ENCODE data around the gene PTPRK.

Gene PTPRK

DNA sequence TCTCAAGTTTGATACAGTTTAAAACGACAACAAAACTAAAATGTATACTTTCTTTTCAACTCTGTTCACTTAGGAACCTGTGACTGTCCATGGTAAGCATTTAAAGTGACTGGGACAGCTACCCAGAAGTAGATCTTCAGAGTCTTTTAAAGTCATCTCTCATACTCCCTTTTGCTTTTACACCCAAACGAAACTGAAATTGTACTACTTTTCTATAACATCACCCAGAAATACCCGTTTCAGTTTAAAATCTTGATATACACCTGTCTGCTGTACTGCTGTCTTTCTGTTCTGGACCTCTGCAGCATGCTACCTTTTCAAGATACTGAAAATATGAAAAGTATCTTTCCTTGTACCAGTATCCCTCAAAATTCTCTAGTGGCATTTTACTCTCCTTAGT lies 449.2 kb downstream of the PTPRK start:
- no peak for DNase-seq (ENCODE audit: low read depth)

DNA sequence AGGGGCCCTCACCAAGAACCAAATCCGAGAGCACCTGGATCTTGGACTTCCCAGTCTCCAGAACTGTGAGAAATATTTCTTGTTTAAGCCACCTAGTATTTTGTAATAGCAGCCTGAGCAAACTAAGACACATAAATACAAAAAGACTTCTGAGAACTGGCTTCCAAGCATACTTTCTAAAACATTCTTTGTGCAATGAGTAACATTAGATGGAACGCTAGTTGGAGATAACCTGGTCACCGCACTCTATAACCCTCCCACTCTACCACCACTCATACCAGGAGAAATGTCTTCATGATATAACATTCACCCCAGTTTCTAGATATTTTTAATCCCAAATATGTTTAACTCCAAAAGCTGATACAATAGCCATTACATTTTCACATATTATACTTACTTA lies 450.0 kb downstream of the PTPRK start:
- no peak for DNase-seq (ENCODE audit: low read depth)

DNA sequence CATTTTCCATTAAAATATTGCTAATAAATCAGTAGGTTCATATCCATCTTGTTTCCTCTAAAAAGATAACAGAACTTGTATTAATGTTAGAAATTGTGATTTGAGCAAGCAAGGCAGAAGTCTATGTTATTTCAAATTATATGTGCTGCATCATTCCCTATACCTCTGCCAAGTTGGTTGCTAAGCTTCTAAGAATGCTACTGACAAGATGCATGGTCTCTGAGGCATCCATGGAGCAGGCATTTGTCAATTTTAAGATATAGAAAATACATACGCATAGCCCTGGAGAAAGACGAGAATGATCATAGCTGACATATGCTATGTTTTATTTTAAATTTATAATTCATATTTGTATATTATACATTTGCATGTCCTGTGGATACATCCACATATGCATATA lies 451.2 kb downstream of the PTPRK start:
- DNase-seq (ENCODE audit: low read depth) = peak; percentile 20

DNA sequence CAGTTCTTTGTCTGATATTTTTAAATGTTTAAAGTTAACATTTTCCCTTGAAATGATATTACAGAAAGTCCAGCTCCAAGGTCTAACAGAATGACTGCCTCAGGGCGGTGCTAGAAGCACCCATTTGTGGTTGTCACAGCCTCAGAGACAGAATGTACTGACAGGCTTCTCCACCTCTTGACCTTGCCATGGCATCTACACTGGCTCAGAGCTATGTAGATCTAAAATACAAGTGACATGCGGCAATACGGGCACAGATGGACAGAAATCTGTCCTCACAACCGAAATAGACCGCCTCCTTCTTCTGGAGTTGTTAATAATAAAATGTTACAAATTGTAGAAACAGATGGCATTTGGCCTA lies 452.3 kb downstream of the PTPRK start:
- no peak for DNase-seq (ENCODE audit: low read depth)

DNA sequence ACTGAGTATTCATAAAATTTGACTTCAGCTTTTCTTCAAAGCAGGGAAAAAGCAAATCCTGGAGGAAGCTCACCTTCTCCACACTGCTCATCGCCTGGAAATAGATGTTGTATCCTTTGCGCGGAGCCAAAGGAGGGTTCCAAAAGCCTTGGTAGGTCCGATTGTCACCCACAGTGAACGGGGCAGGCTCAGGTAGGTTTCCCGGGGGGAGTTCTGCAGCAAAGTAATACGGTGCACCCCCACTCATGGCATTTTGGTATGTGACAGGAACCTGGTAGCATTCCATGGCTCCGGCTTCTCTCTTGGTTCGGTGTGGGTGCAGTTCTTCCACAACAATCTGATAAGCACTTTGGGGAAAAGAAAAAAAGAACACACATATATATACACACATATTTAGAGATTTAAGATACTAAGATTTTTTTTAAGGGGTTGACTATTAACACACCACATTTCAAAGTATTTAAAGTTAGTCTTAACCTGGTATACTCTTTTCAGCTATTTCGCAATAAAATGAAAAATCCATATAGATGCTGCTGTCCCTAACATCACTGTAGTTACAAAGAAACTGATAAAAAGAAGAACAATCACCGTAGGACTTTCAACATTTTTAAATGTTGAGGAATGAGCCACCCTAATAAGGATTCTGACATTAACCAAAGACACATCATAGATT lies 452.8 kb downstream of the PTPRK start:
- DNase-seq (ENCODE audit: low read depth) = no peak

DNA sequence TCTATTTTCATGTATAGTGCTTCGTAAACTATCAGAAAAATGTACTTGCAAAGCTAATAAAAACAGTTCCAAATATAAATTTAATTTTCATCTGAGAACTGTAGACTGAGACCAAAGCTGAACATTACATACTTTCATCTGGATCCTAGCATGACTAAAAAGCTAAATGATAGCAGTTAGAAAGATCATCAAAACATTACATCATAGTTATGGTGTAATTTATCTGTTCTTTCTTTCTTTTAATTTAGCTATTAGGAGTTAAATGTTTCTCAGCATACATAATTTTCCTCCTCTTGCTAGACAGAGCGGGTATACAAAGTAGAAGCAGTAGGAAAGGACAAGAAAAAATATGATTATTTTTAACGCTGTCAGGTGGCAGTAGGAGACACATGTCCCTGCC lies 455.3 kb downstream of the PTPRK start:
- DNase-seq (ENCODE audit: low read depth) = no peak

DNA sequence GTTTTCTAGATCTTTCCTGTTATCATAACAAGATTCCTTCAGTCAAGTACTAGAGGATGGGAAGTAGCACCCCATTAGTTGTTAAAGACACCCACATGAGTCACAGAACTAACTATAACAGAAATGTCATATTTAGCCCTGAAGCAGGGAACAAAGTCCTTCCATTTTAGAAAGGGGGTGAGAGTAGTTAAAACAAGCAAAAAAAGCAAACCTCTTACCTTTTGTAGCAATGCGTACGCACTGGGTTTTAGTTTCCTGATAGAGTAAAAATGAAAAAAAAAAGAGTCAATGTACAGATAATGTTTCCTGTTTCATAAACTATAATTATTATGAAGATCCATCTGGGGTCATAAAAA lies 455.9 kb downstream of the PTPRK start:
- DNase-seq (ENCODE audit: low read depth) = no peak

DNA sequence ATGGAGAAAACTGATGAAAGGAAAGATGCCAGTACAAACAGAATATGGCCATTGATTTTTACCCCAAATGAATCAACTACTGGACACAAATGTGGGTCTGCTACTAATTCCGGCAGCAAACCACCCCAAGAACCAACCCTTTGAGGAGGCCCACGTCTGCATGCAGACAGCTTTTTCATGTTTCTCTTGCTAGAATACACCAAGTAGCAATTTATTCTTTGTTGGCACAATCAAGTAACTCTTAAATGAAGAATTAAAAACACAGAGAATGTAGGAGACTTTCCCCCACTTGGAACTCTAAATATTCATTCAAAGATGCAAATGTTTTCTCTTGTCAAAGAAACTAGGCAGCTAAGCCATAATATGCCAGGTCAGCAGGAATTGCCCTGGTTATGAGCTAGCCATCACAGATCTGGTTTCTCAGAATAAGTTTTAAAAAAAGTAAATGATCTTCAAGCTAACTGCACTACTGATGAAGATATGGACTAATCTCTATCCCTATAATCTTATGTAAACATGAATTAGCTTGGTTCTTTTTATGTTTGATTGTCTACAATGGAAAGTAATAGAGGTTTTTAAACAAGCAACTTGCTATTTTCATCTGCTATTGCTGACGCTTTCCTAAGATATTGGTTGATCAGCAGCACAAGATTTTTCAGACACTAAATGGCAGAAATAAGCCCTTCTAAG lies 456.4 kb downstream of the PTPRK start:
- DNase-seq (ENCODE audit: low read depth) = no peak

DNA sequence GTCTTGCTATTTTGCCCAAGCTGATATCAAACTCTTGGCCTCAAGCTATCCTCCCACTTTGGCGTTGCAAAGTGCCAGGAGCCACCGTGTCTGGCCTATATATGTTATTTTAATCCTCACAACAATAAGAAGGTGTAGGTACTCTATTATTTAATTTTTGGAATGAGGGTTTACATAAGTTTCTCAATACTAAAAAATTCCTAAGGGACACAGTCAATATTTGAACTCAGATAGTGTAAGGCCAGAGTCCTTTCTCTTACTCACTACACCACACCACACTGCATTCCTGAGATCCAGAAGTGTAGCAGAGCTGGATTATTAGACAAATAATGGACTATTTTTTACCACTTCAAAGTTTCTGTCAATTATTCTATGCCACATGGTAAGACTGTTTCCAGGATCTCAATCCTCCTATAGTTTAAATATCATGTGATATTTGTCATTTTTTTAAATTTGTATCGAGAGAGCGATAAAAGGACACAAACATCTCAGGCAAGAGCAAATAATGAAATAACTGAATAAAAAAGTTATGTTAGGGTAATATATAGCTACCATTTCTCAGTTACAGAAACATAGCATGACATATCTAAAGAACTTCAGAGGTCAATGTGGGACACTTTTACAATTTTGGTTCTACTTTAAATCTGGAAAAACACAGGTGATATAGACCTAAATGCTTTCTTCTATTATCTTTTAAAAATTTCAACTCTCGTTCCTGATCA lies 457.4 kb downstream of the PTPRK start:
- DNase-seq (ENCODE audit: low read depth) = no peak

DNA sequence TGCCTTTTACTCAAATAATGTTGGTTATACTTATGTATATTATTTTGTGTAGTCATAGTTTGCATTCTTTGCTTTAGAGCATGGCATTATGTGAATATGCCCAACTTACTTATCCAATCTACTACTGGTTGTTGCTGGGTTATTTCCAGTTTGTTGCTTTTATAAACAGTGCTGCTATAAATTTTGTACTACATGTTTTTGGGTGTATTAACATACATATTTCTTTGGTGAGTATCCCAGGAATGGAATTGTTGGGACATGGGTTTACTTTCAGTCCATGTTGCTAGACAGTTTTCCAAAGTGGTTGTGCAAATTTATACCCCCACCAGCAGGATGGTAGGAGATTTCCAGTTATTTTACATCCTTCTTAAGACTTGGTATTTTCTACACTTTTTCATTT lies 462.5 kb downstream of the PTPRK start:
- DNase-seq (ENCODE audit: low read depth) = peak; percentile 17

DNA sequence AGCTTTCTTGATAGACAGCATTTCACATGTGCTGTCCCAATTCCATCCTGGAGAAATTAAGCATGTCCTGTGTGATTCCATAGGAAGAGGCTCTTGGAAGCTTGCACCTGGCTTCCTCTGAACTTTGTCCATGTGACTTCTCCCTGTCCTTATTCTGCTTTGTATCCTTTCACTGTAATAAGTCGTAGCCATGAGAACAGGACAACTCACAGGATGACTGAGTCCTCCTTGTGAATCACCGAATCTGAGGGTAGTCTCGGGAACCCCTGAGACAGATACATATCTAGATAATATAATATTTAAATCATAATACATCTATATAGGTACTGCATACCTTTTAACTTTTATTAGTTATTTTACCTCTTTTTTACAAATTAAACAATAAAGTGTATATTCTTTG lies 462.9 kb downstream of the PTPRK start:
- no peak for DNase-seq (ENCODE audit: low read depth)

DNA sequence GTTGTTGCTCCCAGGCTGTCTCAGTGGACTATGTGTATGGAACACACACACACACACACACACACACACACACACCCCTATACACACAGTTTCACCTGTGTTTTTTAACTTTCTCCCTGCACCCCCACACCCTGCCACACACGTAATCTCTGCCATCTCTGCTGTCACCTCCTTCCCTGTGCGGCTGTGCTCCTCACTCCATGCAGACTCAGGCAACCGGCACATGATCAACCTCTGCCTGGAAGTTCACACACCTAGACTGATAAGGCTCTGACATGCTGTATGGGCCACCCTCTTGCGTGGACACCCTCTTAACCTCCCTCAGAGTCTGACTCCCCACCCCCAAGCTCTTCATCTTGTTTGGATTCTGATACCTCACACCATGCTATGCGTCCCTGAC lies 467.3 kb downstream of the PTPRK start:
- no peak for DNase-seq (ENCODE audit: low read depth)

DNA sequence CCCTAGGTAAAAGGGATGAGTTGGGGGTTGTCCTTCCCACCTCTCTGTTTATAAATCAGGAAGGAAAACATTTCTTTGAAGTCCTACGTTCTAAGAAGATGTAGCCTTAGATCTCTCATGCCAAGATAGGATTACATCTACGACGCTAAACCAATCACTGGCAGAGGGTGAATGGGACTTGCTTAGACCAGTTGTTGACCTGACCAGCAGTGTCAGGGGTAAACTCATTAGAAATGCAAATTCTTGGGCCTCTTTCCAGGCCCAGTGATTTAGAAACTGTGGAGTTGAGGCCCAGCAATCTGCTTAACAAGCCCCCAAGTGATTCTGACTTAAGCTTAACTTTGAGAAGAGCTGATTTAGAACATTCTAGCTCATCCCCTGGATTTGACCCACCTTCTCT lies 472.4 kb downstream of the PTPRK start:
- no peak for DNase-seq (ENCODE audit: low read depth)

DNA sequence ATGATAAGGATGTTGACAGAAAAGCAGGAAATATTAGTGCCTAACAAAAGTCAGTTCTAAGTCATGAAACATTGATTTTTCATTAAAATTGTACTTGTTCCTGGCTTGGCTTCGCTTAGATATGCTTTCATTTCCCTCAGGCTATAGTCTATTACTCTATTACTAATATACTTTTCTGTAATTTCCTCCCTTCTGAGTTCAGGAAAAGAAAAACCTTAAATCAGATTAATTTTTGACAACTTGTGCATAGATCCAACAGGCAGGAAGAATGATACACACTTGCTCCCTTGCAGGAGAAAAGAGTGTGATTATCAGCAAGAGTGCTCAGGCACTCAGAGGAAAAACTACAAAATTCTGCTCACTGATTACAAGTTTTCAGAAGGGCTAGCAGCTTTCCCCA lies 474.4 kb downstream of the PTPRK start:
- no peak for DNase-seq (ENCODE audit: low read depth)

DNA sequence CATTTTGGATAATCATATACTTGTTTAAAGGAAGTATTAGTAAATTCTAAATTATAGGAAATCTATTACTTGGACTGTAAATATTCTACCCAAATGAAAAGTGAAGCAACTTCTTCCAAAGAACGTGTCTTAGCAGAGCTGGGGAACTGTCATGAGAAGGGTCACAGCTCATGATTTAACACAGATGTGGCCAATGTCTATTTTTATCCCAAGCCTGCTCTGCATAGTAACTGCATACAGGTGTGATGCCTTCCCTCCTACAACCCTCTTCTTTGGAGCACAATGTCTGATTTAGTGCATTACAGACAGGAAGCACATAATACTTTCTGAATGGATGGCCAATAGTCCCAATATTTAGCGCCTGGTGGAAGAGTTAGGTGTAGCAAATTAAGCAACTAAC lies 480.9 kb downstream of the PTPRK start:
- no peak for DNase-seq (ENCODE audit: low read depth)

DNA sequence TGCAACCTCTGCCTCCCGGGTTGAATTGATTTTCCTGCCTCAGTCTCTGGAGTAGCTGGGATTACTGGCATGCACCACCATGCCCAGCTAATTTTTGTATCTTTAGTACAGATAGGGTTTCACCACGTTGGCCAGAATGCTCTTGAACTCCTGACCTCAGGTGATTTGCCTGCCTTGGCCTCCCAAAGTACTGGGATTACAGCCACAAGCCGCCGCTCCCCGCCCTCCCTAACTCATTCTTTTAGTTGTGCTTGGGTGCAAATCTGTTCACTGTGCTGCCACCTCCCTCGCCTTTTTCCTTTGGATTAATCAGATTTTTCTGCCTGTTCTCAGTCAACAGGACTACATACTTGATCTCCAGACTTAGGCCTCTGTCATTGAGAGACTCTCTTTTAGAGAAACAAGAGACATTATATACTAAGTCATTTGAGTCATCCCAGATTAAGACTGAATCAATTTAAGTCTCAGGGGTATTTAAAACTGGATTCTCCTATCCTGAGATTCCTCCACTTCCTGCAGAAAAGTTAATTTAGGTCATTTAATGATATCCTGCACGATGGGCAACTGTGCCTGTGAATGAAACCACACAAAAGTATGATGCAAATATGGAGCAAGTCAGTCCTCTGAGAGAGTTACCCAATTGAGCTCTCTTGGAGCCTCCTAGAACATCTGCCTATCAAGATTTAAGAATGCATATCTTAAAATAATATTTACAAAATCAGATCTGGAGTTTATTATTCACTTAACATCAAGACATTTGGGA lies 483.4 kb downstream of the PTPRK start:
- DNase-seq (ENCODE audit: low read depth) = no peak

DNA sequence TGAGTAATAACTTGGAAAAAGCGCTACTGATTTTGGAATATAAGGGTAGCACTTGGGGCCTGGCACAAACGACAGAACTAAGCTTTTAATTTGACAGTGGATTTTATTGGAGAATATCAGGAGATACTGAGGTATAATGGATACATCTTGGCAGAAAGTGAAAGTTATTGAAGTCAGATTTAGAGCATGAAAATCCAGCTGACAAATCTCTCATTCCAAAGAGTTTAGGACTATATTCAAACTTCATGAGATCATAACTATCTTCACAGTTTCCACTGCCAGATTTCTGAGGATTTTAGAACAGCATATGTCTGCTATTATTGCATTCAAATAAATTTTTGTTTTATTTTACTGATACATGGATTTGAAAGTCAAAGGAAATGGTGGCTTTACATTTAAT lies 487.2 kb downstream of the PTPRK start:
- no peak for DNase-seq (ENCODE audit: low read depth)

DNA sequence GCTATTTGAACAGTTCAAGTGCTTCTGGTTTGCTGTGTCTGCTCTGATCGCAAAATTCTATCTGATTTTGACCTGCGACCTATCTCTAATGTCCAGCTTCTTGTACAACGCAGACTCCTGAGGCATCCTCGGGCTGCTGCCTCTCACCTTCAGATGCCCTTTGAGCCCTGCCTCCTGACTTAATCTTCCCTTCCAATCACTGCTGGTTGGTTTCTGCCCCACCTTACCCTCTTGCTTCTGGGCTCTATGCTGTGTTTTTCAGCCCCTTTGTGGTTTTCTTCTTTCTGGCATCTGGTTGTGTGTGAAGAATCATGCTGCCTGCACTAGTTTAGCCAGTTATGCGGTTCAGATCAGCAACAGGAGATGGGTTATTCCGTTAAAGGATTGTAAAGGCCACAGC lies 488.4 kb downstream of the PTPRK start:
- no peak for DNase-seq (ENCODE audit: low read depth)

DNA sequence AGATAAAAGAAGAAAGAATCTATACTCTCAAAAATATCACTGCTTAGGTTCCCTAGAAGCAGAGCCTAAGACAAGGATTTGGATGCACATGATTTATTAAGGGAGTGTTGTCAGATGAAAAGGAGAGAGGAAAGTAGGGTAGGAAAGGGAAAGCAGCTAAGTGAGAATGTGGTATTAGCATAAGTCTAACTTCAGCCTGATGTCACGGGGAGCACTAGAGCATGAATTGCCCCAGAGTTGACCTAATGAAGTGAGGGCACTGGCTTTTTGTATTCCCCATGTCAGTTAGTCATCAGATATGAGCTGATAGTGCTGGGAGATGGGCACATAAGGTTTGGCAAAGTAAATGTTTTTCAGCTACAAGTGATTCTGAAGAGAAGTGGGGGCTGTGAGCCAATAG lies 490.6 kb downstream of the PTPRK start:
- DNase-seq (ENCODE audit: low read depth) = no peak

DNA sequence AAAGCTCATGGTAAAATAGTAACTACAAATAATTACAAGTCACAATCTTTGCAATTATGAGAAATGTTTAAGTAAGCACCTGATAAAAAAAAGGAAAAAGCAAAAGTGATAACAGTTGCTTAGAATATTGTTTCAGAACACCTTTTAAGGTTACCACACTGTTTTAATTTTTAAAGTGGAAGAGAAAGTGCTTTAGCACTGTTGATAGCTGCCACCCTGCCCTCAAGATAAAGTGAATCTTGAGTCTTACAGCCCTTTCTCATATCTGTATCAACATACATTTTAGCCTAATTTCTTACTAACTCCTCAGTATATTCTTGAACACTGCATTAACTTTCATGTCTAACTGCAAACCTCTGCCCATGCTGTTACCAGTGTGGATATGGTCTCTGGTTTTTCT lies 492.2 kb downstream of the PTPRK start:
- no peak for DNase-seq (ENCODE audit: low read depth)

DNA sequence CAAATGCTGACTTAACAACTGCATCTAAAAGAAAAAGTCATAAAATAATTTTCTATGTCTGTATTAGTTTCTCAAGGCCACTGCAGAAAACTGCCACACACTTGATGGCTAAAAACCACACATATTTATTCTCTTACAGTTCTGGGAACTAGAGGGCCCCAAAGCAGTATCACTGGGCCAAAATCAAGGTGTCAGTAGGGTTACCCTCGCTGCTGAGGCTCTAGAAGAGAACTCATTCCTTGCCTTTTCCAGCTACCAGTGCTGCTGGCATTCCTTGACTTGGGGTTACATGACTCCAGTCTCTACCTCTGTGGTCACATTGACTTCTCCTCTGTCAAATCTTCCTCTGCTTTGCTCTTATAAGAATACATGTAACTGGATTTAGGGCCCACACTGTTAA lies 494.9 kb downstream of the PTPRK start:
- DNase-seq (ENCODE audit: low read depth) = no peak

DNA sequence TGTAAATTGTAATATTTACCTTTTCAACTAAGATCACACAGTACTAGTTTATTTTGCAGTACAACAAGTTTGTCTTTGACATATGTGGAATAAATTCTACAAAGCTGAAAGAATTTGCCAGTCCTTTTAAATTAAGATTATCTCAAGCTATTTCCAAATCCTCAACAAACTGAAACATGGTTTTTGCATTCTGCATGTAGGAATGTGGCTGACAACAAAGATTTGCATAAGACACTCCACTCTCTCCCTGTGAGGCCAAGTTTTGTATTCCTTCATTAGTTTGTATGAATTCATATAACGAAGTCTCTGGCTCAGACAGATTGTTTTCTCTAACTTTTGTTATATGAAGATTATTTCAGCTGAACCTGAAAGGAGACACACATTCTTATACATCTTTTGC lies 495.4 kb downstream of the PTPRK start:
- no peak for DNase-seq (ENCODE audit: low read depth)

DNA sequence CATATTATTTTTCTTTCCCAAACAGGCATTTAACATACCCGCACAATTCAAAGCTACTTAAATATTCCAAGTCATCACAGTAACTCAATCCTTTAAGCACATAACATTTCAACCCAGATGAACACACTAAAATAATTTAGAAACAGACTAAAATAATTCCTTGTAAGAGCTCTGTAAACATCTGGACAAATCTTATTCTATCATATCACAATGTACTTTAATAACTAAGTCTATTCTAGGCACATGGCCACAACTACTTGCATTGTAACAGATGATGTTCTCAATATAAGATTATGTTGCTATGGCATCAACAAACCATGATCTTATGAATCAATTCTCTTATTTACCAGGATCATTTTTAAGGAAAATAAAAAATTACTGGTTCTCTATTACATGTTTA lies 496.4 kb downstream of the PTPRK start:
- DNase-seq (ENCODE audit: low read depth) = no peak

All from GM04504 (cell line).